ENCODE measurements around the gene CNNM1. TPM values are rescaled to one million over a fixed set of nuclear protein-coding genes. Genes with fewer than 3 reads are reported as not detected.

The CNNM1 gene
- total RNA-seq, 4 donors from 2014 or later = 1.9 to 3.6 (median 2.8) TPM

DNA sequence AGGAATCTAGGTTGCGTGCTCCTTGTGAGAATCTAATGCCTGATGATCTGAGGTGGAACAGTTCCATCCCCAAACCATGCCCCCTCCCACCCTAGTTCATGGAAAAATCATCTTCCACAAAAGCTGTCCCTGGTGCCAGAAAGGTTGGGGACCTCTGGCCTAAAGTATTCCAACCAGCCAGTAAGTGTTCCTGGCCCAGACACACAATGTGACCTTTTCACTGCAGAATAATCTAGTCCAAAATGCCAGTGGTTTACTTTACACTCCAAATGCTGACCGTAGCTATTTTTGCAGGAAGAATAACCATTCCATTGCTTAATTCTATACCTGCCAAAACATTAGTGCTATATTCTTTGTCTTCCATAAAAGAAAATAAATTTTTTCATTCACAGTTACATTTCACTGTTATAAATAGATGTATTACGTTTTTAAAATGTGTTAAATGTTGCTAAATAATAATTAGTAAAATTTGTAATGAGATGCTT is 10.4 kb downstream of the CNNM1 start:
- WGBS, 2 donors = 87 to 89% methylated on average over 3 of the region's 3 CpGs
- H3K4me3 ChIP-seq (ENCODE audit: low read depth, poor library complexity, severe bottlenecking) = no peak overlapping the region
- intact Hi-C loops (cut with DNase I; ENCODE audit: low total_unique reads) = no loop called here
- TF ChIP-seq CTCF (IDR thresholded peaks at IDR 0.05) = no peak
- no peak for TF ChIP-seq POLR2A (IDR thresholded peaks at IDR 0.05)
- no peak for DNase-seq (ENCODE audit: low spot score in 2 of 2)

DNA sequence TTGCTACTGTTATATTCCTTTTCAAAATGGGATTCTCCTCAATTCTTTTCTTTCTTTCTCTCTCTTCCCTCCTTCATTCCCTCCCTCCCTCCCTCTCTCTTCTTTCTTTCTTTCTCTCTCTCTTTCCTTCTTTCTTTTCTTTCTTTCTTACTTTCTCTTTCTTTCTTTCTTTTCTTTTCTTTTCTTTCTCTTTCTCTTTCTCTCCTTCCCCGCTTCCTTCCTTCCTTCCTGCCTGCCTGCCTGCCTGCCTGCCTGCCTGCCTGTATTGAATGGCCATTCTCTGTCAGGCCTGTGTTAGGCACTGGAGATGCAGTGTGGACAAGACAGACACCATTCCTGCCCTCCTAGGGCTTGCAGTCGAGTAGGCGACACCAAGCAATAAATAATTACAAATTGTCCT is 11.5 kb downstream of the CNNM1 start:
- whole genome bisulfite sequencing, 2 donors = 92 to 93% methylated on average over 3 of the region's 3 CpGs
- intact Hi-C loops (cut with DNase I; ENCODE audit: low total_unique reads) = no loop called here

DNA sequence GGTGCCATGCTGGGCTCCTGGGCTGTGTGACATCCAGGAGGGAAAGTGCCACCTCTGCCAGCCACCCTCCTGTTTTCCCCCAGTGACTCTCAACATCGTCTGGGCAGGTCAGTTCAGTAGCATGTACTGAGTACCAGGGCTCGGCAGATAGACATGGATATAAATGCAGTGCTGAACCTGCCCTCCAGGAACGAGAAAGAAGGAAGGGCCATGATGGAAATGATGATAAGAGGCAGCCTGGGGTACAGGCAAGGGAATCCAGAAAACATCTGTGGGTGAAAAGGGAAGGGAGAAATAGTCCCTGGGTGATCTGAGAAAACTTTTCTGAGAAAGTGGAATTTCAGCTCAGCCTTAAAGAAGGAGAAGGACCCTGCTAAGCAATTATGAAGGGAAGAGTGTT is 12.1 kb downstream of the CNNM1 start:
- intact Hi-C loops (cut with DNase I; ENCODE audit: low total_unique reads) = no loop called here
- WGBS, 2 donors = 45 to 55% methylated on average over 3 of the region's 3 CpGs
- no peak for DNase-seq (ENCODE audit: low spot score in 2 of 2)
- H3K4me3 ChIP-seq (ENCODE audit: low read depth, poor library complexity, severe bottlenecking) = no peak overlapping the region
- no peak for TF ChIP-seq POLR2A (IDR thresholded peaks at IDR 0.05)
- TF ChIP-seq CTCF (IDR thresholded peaks at IDR 0.05) = no peak

More for the DNA sequence above, 11.5 kb downstream of the CNNM1 start:
- no peak for DNase-seq (ENCODE audit: low spot score in 2 of 2)
- no peak overlapping the region for H3K4me3 ChIP-seq (ENCODE audit: low read depth, poor library complexity, severe bottlenecking)
- TF ChIP-seq POLR2A (IDR thresholded peaks at IDR 0.05) = no peak
- no peak for TF ChIP-seq CTCF (IDR thresholded peaks at IDR 0.05)

DNA sequence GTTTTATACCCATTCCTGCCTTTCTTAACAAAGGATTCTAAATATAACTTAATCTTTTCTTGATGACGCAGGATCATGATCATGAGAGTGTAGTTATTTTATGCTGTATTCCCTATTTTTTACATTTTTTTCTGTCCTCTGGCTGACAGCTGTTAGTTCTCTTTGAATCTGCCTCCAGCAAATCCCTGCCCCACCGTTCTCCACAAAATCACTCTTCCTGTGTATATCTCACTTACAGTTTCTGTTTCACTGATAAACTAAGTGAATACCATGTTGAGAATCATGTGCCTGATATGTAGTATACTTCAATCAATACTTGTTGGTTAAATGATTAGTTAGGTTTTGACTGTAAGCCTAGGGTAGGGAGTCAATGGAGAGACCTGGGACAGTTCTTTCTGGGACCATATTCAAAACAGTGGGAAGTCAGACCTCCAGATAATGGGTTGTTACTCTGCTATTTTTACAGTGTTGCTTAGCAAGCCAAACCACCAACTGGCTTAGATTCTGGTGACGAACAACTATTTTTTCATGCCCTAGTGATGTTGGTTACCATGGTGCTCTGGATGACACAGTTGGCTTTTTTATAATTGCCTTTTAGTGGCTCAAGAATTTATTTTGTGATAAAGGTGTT is 12.8 kb downstream of the CNNM1 start:
- H3K4me3 ChIP-seq (ENCODE audit: low read depth, poor library complexity, severe bottlenecking) = no peak overlapping the region
- intact Hi-C loops (cut with DNase I; ENCODE audit: low total_unique reads) = no loop called here
- no peak for DNase-seq (ENCODE audit: low spot score in 2 of 2)
- WGBS, 2 donors = 45 to 51% methylated on average over 3 of the region's 3 CpGs
- TF ChIP-seq CTCF (IDR thresholded peaks at IDR 0.05) (no peak), POLR2A (IDR thresholded peaks at IDR 0.05) (no peak)

- H3K4me3 ChIP-seq (ENCODE audit: low read depth, poor library complexity, severe bottlenecking) = no peak overlapping the region
- 92 to 97% methylated on average over 5 of the region's 5 CpGs for WGBS, 2 donors
- DNase-seq (ENCODE audit: low spot score in 2 of 2) = no peak
- TF ChIP-seq CTCF (IDR thresholded peaks at IDR 0.05) (no peak), POLR2A (IDR thresholded peaks at IDR 0.05) (no peak)
- intact Hi-C loops (cut with DNase I; ENCODE audit: low total_unique reads) = no loop called here
Measured at GRCh38 chr10:99343262-99343661, 14.1 kb downstream of the CNNM1 start.

DNA sequence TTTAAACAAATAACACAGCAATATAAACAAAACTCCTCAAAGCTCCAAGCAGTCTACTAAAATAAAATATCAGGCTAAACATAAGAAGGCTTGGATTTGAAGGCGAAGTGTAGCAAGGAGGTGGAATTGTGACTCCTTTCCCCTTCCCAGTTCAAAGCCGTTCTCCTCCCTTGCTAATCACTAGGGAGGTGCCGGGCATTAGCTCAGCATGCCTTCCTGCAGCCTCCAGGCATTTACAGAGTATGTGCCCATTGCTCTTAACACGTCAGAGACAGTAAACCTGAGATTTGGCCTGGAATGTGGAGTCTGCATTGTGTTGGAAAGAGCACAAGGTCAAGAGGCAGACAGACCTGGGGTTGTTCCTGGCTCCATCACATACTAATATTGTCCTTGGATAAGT is 15.6 kb downstream of the CNNM1 start:
- DNase-seq (ENCODE audit: low spot score in 2 of 2) = no peak
- TF ChIP-seq CTCF (IDR thresholded peaks at IDR 0.05) (no peak), POLR2A (IDR thresholded peaks at IDR 0.05) (no peak)
- intact Hi-C loops (cut with DNase I; ENCODE audit: low total_unique reads) = no loop called here
- 67 to 77% methylated on average over 4 of the region's 4 CpGs for WGBS, 2 donors
- no peak overlapping the region for H3K4me3 ChIP-seq (ENCODE audit: low read depth, poor library complexity, severe bottlenecking)

All from lower leg skin (tissue), 4 donors.